GM12874 (cell line): ENCODE results near the gene BRD1.

Source experiments
- CTCF ChIP-seq: IDR thresholded peaks from 2 replicates; pipeline ENCODE4 v1.5.1; 2011; ENCODE audit warnings: low read depth, mild to moderate bottlenecking, control low read depth, low read length, moderate library complexity; ENCODE audit not compliant: insufficient read depth

BRD1 gene

GRCh38 chr22:49792107-49792506, 35.6 kb downstream of the BRD1 start:
- no peak for TF ChIP-seq CTCF

- no peak for TF ChIP-seq CTCF
These were observed 36.0 kb downstream of the BRD1 start for GRCh38 chr22:49791682-49792081.

GRCh38 chr22:49790912-49791311, 36.8 kb downstream of the BRD1 start:
- TF ChIP-seq CTCF = no peak

GRCh38 chr22:49789289-49790141, 38.2 kb downstream of the BRD1 start:
- no peak for TF ChIP-seq CTCF

GRCh38 chr22:49788504-49788903, 39.2 kb downstream of the BRD1 start:
- no peak for TF ChIP-seq CTCF

- TF ChIP-seq CTCF = no peak
These were observed 39.8 kb downstream of the BRD1 start for GRCh38 chr22:49787861-49788260.

- no peak for TF ChIP-seq CTCF
These were observed 40.5 kb downstream of the BRD1 start for GRCh38 chr22:49786976-49787706.
